Activated gamma-delta T cell treated with Interleukin-2 at 50 U/mL for 16 hours (primary cell): Measurements from ENCODE around the gene WFDC1.

ENCODE experiments used
- DNase-seq: peaks from one replicate; pipeline ENCODE4 v3.0.0-alpha.2; 2020

WFDC1 gene

DNA sequence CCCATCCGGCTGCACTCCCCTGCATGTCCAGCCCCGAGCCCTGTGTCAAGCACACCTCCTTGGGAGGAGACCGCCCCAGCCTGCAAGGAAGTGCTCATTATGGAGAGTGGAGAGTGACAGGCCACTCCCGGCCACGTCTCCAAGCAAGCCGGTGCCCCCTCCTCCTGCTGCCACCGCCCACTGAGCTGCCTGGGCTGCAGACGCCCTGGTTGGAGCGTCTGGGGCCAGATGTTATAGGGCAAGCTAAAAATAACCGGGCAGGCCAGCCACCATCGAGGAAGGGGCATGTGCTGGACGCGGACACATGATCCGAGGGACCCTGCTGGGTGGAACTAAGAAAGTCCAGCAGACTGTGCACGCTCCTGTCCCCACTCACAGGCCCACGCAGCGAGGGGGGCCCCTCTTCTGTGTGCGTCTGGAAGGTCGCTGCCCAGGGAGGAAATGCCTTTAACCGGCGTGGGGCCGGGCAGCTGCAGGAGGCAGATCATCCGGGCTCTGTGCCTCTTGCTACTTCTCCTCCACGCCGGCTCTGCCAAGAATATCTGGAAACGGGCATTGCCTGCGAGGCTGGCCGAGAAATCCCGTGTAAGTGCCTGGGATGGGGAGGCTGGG is at the start of gene WFDC1:
TSS of gene WFDC1 (plus strand) at position 348 of the 612 bp plus-strand sequence. CDS start at position 442, 94 bp downstream.
- DNase-seq: no peak

DNA sequence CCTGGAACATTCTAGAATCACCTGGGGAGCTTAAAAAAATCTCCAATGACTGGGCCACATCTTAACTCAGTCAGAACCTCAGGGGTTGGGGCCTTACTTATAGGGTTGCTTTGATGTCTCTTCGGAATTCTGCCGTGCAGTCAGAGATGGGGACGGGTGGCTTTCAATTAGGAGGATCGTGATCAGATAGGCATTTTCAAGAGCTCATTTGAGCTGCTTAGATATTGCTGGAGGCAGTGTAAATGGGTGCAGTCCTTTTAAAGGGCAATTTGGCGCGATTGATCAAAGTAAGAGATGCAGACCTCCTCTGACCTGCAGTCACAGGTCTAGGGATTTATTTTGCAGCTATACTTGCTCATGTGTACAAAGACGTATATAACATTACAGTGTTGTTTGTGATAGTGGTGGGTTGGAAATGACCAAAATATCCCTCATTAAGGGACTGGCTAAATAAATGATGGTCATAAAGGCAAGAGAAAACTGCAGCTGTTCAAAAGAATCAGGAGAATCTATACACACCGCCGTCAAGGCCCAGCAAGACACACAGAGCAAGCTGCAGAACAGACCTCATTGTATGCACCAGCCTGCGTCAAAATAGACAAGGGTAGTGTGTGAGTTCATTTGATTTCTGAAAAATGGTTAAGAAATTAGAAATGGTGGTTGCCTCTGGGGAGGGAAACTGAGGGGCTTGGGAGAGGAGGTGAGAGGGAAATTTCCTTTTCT is 48.6 kb upstream of the WFDC1 start:
- no peak for DNase-seq

GRCh38 chr16:84246679-84247077 is 48.0 kb upstream of the WFDC1 start:
- no peak for DNase-seq

- DNase-seq: no peak
Measured at GRCh38 chr16:84247331-84247730, 47.3 kb upstream of the WFDC1 start.

GRCh38 chr16:84247844-84248243 is 46.8 kb upstream of the WFDC1 start:
- no peak for DNase-seq

DNA sequence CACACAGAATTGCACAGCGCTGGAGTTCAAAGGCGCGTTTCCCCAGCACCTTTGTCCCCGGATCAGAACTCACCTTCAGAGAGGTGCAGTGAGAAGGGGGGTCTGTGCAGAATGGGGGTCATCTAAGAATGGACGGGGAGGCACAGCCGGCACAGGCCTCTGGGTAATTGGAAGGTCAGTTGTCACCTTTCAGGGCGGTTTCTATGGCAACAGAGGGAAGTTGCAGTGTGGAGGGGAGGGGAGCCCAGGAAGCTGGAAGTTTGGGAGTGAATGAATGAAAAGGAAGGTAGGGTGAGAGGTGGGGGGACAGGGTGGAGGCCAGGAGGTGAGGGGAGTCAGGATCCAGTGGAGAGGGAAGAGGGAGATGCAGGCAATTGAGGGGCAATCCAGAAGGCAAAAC is 42.5 kb upstream of the WFDC1 start:
- DNase-seq: no peak

DNA sequence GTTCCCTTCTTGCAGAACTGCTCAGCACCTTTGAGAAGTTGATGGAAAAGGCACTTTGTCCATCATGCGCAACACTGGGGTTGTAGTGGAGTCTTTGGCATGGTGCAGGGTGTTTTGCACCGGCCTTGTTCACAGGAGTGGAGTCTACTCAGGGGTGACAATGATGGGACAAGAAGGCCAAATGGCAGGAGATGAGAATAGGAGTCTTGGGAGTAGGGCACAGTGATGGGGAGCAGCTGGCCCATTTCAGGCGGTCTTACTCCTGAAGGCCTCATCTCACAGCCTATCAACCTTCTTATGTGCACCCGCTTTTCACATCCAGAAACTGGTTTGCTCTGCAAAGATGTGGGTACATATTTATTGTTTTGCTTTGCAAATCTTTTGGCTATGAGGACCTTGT is 41.5 kb upstream of the WFDC1 start:
- no peak for DNase-seq

- no peak for DNase-seq
Measured at GRCh38 chr16:84254062-84254461, 40.6 kb upstream of the WFDC1 start.

GRCh38 chr16:84255050-84255810 is 39.4 kb upstream of the WFDC1 start:
- no peak for DNase-seq

DNA sequence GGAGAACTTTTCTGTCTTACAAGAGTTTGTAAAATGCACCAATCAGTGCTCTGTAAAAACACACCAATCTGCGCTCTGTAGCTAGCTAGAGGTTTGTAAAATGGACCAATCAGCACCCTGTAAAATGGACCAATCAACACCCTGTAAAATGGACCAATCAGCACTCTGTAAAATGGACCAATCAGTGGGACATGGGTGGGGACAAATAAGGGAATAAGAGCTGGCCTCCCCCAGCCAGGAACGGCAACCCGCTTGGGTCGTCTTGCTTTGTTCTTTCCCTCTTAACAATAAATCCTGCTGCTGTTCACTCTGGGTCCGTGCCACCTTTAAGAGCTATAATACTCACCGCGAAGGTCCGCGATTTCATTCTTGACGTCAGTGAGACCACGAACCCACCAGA is 36.4 kb upstream of the WFDC1 start:
- DNase-seq: no peak

GRCh38 chr16:84259691-84260090 is 35.0 kb upstream of the WFDC1 start:
- DNase-seq: no peak

GRCh38 chr16:84260766-84261554 is 33.7 kb upstream of the WFDC1 start:
- no peak for DNase-seq

- DNase-seq: no peak
Measured at GRCh38 chr16:84262031-84262430, 32.6 kb upstream of the WFDC1 start.

DNA sequence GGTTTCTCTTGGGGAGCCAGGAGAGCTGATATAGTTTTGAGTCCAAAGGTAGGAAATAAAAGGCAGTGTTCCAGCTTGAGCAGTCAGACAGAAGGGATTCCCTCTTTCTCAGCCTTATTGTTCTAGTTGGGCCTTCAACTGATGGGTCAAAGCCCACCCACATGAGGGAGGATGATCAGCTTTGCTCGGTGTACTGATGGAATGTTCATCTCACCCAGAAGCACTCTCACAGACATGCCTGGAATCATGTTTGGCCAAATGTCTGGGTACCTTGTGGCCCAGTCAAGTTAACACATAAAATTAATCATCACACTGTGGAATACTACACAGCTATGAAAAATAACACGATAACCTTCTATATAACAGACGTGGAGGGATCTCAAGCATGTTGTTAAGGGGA is 31.7 kb upstream of the WFDC1 start:
- DNase-seq: no peak

DNA sequence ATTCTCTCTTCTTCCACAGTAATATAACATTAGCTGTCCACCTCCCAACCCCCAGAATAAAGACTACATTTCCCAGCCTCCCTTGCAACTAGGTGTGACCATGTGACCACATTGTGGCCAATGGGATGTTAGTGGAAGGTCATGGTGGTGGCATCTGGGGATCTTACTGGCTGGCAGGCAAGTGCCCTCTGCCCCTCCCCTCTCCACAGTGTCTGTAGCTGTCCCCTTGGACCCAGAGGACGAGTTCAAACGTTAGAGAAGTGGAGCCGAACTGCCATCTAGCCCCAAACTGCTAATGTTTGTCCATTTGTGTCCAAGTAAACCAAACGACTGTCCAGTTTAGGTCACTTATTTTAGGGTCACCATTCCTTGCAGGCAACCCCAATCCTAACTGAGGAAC is 28.2 kb upstream of the WFDC1 start:
- DNase-seq: no peak

DNA sequence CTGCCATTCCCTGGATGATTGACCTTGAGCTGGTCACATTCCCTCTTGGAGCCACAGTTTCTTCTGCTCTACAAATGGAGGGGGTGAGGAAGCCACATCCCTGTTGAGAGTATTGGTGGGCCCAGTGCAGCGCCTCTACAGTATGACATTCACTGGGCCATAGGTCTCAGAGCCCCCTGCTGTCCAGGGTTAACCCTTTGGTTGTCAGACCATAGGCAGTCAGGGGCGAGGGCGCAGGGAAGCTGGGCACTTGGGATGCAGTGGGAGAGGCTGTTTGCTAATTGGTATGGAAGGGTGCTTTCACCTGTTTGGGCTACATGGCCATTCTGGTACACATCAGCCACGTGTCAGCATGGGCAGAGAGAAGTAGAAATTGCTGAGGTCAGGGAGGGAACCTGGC is 27.3 kb upstream of the WFDC1 start:
- DNase-seq: no peak

DNA sequence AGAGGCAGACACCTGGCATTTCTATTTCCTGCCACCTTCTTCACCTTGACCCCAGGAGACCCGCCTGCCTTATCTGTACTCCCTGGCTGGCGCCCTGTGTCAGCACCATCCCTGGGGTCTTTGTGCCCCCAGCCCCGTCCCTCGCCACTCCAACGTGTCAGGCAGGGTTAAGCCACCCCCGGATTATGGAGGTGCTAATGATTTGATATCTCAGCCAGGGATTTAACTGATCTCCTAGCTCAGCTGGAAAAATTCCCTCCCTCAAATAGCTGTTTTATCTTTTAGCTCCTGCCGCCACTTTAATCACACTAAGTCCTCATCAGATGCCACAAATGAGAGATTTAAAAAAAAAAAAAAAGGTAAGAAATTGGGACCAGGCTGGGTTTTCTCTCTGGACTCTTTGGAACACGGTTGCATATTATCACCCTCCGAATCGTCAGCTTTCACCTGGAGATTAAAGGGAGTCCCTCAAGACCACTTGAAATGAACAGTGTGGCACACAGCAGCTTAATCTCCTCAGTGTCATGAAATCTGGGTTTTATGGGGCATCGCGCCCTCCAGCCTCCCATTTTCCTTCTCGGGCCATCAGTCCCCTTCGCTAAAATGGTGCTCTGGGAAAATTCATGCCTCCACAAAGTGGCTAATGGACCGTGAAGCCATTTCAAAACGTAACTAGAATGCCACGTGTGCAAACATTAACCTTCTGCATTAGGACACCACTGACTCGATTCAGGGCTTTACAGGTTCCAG is 26.2 kb upstream of the WFDC1 start:
- DNase-seq: no peak

GRCh38 chr16:84270071-84270470 is 24.6 kb upstream of the WFDC1 start:
- DNase-seq: no peak

- no peak for DNase-seq
Measured at GRCh38 chr16:84270531-84270930, 24.1 kb upstream of the WFDC1 start.

DNA sequence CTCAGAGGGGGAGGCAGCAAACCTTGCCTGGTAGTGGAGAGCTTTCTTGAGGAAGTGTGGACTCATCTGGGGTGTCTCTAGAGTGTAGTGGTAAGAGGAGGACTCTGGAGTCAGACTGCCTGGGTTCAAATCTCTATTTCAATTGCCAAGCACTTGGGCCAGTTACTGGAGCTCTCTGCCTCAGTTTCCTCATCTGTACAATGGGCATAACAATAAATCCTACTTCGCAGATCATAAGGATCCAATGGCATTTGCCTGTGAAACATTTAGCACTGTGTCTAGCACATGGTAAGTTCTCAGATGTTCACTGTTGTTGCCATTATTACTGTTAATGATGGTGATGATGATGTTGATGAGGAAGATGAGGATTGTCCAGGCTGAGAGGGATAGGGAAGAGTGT is 23.6 kb upstream of the WFDC1 start:
- no peak for DNase-seq

GRCh38 chr16:84271866-84272265 is 22.8 kb upstream of the WFDC1 start:
- no peak for DNase-seq

DNA sequence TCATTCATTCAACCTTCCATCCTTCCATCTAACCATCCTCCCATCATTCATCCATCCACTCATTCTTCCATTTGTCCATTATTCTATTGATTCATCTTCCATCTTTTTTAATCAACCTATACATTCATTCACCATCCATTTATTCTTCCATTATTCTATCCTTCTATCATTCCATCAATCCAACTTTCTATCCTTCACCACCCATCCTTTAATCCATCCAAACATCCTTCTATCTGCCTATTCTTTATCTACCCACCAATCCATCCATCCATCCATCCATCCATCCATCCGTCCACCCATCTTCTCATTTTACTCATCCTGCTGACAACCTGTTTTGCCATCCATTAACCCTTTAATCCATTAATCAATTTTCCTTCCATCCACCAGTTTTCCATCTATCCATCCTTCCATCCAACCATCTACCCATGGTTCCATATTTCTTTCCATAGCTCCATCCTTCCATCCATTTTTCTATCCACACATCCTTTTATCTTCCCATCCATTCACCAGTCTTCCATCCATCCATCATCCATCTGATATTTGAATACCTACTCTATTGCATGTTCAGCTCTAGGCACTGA is 21.8 kb upstream of the WFDC1 start:
- DNase-seq: no peak
